Stimulated activated CD8-positive, alpha-beta memory T cell treated with anti-CD3 and anti-CD28 coated beads, Interleukin-15, amount 100 ng/mL, for 48 hours (primary cell): Measurements from ENCODE around the gene PDS5A.
"Not testable (repeated sequence)": the region's sequence is repeated elsewhere in the genome, so short reads cannot be mapped to it uniquely, and the experiment has no call there.

ENCODE experiments used
- DNase-seq, 2 donors: peaks; one replicate each; pipeline ENCODE4 v3.0.0-alpha.2; 2020; ENCODE audit warnings: low read depth in 2 of 2

PDS5A gene

DNA sequence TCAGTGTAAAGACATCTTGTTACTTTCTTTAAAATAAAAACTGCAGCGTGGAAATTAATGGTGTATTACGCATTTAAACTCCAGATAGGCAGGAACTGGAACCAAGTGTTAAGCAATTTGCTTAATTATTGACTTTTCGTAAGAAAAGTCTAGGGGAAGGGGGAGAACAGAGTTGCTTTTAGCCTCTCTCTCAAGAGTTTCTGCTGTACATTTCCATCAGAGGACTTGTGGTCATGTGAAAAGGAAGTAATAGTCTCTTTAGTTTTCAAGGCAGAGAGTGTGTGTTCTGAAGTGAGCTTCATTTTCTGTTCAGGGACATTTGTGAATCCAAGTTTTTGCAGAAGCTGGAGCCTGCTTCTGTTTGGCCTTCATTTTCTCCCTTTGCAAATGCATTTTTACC lies 152.6 kb downstream of the PDS5A start:
- no peak for DNase-seq

DNA sequence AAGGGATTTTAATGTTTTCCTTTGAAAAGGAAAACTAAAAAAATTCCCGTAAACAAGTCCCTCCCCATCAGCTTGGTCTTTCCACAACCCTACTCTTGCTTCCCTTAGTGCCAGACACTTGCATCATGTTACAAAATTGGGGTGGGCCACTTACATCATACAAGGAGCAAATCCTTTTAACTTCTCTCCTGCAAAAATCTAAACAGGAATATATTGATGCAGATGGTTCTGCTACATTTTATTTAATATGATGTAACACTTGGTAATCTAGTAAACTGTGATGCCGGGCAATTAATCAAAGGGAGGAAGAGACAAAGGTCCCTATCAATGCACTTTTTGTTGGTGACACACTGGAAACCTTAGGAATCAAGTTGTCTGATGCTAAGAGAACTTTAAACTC lies 154.5 kb downstream of the PDS5A start:
- DNase-seq = no peak

DNA sequence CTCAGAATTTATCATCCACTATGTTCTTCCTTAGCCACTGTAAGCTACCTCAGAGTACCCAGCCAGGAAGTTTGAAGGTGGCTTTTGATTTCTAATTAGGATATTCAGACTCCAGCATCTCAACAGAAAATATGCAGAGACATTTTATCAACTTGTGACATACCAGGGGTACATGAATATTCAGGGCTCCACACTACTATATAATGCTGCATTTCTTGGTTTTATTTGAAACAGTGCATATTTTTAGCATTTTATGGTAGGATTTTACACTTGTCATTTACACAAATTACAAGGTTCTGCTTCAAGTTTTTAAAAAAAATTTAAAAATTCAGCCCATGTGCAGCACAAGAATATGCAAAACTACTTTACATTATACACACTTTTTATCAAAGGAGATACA lies 155.0 kb downstream of the PDS5A start:
- DNase-seq = no peak

DNA sequence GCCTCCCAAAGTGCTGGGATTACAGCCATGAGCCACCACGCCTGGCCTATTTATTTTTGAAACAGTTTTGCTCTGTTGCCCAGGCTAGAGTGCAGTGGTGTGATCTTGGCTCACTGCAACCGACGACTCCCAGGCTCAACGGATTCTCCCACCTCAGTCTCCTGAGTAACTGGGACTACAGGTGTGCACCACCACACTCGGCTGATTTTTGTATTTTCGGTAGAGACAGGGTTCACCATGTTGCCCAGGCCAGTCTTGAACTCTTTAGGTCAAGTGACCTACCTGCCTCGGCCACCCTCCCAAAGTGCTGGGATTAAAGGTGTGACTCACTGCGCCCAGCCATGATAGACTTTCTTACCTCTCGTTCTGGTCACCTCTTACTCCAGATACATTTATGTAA lies 155.8 kb downstream of the PDS5A start:
- DNase-seq = no peak

DNA sequence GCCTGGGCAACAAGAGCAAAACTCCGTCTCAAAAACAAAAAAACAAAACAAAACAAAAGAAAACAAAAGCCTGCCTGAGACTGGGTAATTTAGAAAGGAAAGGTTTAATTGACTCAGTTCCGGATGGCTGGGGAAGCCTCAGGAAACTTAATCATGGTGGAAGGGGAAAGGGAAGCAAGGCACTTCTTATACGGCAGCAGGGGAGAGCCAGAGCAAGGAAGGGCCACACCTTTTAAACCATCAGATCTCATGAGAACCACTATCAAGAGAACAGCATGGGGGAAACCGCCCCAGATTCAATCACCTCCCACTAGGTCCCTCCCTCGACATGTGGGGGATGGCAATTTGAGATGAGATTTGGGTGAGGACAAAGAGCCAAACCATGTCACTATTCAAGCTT lies 157.5 kb downstream of the PDS5A start:
- DNase-seq = no peak

DNA sequence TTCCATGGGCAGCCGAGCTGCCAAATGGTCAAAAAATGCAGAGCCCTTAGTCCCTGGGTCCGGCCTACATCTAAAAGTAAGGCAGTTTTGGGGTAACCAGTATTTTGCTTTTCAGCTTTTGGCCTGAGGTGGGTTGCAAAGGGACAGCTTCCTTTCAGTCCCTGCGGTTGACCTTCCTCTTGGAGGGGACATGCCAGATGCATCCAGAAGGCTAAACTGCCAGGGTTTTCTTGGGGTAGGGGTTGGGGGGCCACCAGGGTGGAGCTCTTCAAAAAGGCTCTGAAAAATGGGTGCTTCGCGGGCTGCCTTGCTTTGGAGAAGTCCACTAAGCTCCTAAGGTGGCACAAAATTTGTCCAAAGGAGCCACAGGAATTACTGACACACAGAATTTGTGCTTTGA lies 159.1 kb downstream of the PDS5A start:
- no peak for DNase-seq

DNA sequence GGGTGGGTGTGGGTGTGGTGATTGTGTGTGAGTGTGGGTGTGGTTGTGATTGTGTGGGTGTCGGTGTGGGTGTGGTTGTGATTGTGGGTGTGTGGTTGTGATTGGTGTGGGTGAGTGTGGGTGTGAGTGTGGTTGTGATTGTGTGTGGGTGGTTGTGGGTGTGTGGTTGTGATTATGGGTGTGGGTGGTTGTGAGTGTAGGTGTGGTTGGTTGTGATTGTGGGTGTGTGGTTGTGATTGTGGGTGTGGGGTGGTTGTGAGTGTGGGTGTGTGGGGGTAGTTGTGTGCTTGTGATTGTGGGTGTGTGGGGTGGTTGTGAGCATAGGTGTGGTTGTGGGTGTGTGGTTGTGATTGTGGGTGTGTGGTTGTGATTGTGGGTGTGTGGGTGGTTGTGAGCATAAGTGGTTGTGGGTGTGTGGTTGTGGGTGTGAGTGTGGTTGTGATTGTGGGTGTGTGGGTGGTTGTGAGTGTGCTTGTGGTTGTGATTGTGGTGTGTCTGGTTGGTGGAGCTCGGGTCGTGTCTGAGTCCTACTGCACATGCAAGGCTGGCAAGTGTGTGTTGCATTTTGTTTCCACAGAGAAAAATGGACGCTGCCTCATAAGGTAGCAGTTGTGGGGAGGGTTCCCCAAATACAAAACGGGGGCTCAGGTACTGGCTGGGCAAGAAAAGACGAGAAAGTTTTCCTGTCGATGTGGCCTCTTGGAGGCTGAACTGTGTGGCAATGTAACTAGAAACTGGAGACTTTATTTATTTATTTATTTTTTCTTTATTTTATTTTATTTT lies 163.1 kb downstream of the PDS5A start:
- no peak for DNase-seq

DNA sequence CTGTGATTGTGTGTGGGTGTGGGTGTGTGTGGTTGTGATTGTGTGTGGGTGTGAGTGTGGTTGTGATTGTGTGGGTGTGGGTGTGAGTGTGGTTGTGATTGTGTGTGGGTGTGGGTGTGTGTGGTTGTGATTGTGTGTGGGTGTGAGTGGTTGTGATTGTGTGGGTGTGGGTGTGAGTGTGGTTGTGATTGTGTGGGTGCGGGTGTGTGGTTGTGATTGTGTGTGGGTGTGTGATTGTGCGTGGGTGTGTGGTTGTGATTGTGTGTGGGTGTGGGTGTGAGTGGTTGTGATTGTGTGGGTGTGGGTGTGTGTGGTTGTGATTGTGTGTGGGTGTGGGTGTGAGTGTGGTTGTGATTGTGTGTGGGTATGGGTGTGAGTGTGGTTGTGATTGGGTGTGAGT lies 163.9 kb downstream of the PDS5A start:
- DNase-seq = not testable (repeated sequence)

DNA sequence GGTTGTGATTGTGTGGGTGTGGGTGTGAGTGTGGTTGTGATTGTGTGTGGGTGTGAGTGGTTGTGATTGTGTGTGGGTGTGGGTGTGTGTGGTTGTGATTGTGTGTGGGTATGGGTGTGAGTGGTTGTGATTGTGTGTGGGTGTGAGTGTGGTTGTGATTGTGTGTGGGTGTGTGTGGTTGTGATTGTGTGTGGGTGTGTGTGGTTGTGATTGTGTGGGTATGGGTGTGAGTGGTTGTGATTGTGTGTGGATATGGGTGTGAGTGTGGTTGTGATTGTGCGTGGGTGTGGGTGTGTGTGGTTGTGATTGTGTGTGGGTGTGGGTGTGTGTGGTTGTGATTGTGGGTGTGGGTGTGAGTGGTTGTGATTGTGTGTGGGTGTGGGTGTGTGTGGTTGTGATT lies 164.7 kb downstream of the PDS5A start:
- DNase-seq = not testable (repeated sequence)

DNA sequence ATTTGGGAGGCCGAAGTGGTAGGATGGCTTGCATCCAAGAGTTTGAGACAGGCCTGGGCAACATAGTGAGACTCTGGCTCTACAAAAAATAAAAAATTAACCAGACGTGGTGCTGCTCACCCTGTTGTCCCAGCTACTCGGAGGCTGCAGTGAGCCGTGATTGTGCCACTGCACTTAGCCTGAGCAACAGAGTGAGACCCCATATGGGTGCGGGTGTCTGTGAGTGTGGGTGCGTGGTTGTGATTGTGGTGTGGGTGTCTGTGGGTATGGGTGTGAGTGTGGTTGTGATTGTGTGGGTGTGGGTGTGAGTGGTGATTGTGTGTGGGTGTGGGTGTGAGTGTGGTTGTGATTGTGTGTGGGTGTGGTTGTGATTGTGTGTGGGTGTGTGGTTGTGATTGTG lies 165.2 kb downstream of the PDS5A start:
- DNase-seq = no peak

DNA sequence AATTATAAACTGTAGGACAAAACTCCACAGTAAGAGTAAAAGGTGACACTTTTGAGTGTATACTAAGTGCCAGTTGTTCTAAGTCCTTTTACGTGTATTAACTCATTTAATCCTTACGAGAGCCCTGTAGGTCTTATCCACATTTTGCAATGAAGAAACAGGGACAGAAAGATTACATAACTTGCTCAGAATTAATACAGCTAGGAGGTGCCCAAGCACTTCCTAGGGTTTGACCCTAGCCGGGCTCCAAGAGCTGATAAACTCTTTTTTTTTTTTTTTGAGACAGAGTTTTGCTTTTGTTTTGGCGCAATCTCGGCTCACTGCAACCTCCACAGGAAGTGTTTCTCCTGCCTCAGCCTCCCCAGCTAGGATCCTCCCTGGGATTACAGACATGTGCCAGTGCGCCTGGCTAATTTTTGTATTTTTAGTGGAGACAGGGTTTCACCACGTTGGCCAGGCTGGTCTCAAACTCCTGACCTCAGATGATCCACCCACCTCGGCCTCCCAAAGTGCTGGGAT lies 169.4 kb downstream of the PDS5A start:
- DNase-seq = no peak

DNA sequence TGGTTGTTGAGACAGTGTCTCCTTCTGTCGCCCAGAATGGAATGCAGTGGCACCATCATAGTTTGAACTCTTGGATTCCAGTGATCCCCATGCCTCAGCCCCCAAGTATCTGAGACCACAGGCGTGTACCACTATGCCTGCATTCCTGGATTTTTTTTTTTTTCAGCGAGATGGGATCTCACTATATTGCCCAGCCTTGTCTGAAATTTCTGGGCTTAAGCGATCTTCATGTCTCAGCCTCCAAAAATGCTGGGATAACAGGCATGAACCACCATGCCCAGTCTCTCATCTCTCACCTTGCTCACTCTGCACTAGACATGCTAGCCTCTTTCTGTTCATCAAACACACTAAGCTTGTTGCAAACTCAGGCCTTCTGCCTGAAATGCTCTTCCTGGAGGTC lies 175.7 kb downstream of the PDS5A start:
- DNase-seq = no peak

DNA sequence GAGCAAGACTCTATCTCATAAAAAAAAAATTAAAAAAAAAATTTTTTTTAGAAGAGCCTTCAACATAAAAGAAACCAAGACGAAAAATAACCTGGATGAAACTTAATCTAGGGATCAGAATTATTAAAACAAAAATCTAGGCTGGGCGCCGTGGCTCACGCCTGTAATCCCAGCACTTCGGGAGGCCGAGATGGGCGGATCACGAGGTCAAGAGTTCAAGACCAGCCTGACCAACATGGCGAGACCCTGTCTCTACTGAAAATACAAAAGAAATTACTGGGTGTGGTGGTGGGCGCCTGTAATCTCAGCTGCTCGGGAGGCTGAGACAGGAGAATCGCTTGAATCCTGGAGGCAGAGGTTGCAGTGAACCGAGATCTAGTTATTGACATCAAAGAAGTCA lies 184.7 kb downstream of the PDS5A start:
- DNase-seq = not testable (repeated sequence)

DNA sequence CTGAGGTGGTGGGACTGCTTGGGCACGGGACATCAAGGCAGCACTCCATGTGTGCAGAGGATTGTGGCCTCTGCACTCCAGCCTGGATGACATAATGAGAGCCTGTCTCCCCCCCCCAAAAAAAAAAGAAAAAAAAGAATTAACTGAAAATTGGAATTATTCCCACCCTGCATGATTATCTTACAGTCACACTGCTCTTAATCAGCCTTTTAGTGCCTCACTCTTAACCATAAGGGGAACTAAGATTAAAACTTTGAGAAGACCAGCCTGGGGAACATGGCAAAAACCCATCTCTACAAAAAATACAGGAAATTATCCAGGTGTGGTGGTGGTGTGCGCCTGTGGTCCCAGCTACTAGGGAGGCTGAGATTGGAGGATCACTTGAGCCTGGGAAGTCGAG lies 185.2 kb downstream of the PDS5A start:
- DNase-seq = no peak

DNA sequence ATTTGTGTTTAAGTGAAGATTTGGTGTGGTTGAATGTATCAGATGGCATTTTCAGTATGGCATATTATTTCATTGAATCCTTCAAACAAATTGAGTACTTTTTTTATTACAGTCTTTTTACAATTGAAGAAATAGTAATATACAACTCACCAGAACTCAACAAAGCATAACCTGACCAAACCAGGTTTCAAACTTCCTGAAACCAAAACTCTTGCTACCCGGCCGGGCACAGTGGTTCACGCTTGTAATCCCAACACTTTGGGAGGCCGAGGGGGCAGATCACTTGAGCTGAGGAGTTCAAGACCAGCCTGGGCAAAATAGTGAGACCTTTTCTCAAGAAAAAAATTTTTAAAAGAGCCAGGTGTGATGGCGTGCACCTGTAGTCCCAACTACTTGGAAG lies 185.6 kb downstream of the PDS5A start:
- no peak for DNase-seq

DNA sequence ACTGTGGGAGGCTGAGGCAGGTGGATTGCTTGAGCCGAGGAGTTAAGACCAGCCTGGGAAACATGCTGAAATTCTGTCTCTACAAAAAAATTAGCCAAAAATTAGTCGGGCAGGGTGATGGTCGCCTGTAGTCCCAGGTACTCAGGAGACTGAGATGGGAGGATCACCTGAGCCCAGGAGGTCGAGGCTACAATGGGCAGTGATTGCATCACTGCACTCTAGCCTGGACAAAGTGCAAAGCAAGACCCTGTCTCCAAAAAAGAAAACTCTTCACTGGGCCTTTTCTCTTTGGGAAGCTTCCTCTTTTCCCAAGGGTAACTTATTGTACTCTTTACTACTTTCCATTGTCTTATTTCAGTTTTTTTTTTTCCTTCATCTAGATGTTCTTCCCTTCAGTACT lies 190.9 kb downstream of the PDS5A start:
- DNase-seq = no peak

DNA sequence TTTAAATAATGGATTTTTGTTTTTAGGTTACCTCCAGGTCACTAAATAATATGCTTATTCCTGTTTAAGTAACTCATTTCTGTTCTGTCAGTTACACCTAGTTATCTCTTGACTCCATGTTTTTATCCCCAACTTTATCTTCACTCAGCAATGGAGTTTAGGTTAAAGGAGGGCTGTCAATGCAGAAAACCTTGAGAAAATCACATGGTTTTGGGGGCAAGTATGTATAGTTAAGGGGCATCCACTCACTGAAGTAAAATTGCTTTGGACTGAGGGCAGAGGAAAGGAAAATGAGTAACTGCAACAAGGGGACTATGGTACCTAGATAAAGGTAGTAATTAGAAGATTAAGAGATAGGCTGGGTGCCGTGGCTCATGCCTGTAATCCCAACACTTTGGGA lies 192.6 kb downstream of the PDS5A start:
- no peak for DNase-seq

DNA sequence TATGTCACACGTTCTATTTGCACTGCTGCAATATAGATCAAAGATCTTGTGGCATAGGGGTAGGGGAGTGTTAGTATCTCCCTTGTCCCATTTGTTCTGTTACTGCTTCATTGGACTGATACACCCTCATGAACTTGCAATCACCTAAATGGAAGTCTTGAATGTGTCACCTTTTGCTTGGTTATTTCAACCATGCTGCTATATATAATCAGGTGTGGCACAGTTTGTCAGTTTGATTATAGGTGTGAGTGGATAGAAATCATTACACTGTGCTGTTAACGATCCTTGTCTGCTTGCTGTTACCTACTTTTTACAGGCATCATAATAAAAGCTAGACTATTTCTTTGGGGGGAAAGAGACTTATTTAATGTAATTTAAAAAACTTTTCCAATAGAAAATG lies 195.7 kb downstream of the PDS5A start:
- not testable (repeated sequence) for DNase-seq
